HepG2 (cell line): Measurements from ENCODE around the gene ITGB2. TPM values are rescaled to one million over a fixed set of nuclear protein-coding genes. Genes with fewer than 3 reads are reported as not detected.

Experiments used
- EP300 ChIP-seq, 3 experiments: sonication (generic) in 1 of 3; formaldehyde crosslinking in 1 of 3; IDR thresholded peaks; 2 replicates each; pipeline versions ENCODE4 v1.5.1 to v1.6.1; 2011 to 2020; ENCODE audit warnings: low read depth in 2 of 3, low read length in 2 of 3, borderline replicate concordance in 1 of 3, improper control_type of control experiment in 1 of 3, mild to moderate bottlenecking in 1 of 3, missing genetic modification reagents in 1 of 3, moderate library complexity in 1 of 3
- GPN1 ChIP-seq: sonication (generic); formaldehyde crosslinking; IDR thresholded peaks from 2 replicates; pipeline ENCODE4 v1.5.1; 2020; ENCODE audit warnings: missing genetic modification reagents, borderline replicate concordance
- PATZ1 ChIP-seq: sonication (generic); formaldehyde crosslinking; IDR thresholded peaks from 2 replicates; pipeline ENCODE4 v1.4.0; 2020; ENCODE audit warnings: missing genetic modification reagents
- PHF21A ChIP-seq: sonication (generic); formaldehyde crosslinking; IDR thresholded peaks from 2 replicates; pipeline ENCODE4 v1.5.0; 2020; ENCODE audit warnings: mild to moderate bottlenecking, missing genetic modification reagents
- SAP130 ChIP-seq: IDR thresholded peaks from 2 replicates; pipeline ENCODE4 v1.6.1; 2016; ENCODE audit warnings: low read depth
- SKIL ChIP-seq: sonication (generic); formaldehyde crosslinking; IDR thresholded peaks from 2 replicates; pipeline ENCODE4 v1.8.0; 2022; ENCODE audit warnings: missing genetic modification reagents, mild to moderate bottlenecking, moderate library complexity, borderline replicate concordance
- STAG1 ChIP-seq: sonication (generic); formaldehyde crosslinking; IDR thresholded peaks from 2 replicates; pipeline ENCODE4 v1.4.0; 2020; ENCODE audit warnings: missing genetic modification reagents
- ZBTB40 ChIP-seq, 2 experiments: fragments of 450-650 bp in 1 of 2; sonication (generic) in 1 of 2; formaldehyde crosslinking in 1 of 2; IDR thresholded peaks; 2 replicates each; pipeline versions ENCODE4 v1.6.1 to v1.8.0; 2016 to 2022; ENCODE audit warnings: antibody characterized with exemption in 1 of 2, mild to moderate bottlenecking in 1 of 2, missing genetic modification reagents in 1 of 2
- ZFX ChIP-seq: sonication (generic); formaldehyde crosslinking; IDR thresholded peaks from 2 replicates; pipeline ENCODE4 v1.4.0; 2020; ENCODE audit warnings: mild to moderate bottlenecking, low read depth, missing genetic modification reagents, moderate library complexity
- ZNF263 ChIP-seq: sonication (generic); formaldehyde crosslinking; IDR thresholded peaks from 2 replicates; pipeline ENCODE4 v1.4.0; 2020; ENCODE audit warnings: missing genetic modification reagents
- polyA plus RNA-seq, 8 experiments: library from polyadenylated mRNA; depleted of rRNA in 3 of 8; stranded (reverse) in 7 of 8; unstranded in 1 of 8; fragments of >200 nt; fragmentation: Illumina TruSeq in 4 of 8; extraction: Trizol in 4 of 8; gene quantifications; 2 replicates each; pipeline versions ENCODE4 v1.2.1 to v1.2.3, GENCODE V29; 2011 to 2016; ENCODE audit warnings: low read depth in 4 of 8, missing spikeins in 1 of 8, mixed read lengths in 1 of 8; ENCODE audit not compliant: insufficient read depth in 1 of 8
- total RNA-seq, 5 experiments: library from RNA; depleted of rRNA; stranded (reverse); fragments of >200 nt; fragmentation: Illumina TruSeq; extraction: Trizol; gene quantifications; 2 replicates each; pipeline ENCODE4 v1.2.3, GENCODE V29; 2016; ENCODE audit warnings: low read depth in 1 of 5

Gene ITGB2
- total and polyA plus RNA-seq, 2 of the 13 experiments (the other 11 are each of a cell fraction or from before 2014, with no cell fraction given): 4.2 to 18.0 TPM

GRCh38 chr21:44927587-44928461 is 7.1 kb upstream of the ITGB2 start (continued):
- TF ChIP-seq ZBTB40 (IDR thresholded peaks at IDR 0.05) (no peak), ZBTB40 (CRISPR knock-in tag; IDR thresholded peaks at IDR 0.05) (0 out of 2 replicates have a peak, but pooled peaks have one; percentile 17), PATZ1 (peak; percentile 79), SAP130 (CRISPR knock-in tag) (peak; percentile 40), GPN1 (CRISPR knock-in tag) (no peak), PHF21A (CRISPR knock-in tag) (0 out of 2 replicates have a peak, but pooled peaks have one; percentile 17), ZNF263 (CRISPR knock-in tag) (peak; percentile 74), ZFX (0 out of 2 replicates have a peak, but pooled peaks have one; percentile 4), SKIL (CRISPR knock-in tag) (0 out of 2 replicates have a peak, but pooled peaks have one; percentile 19), EP300 (IDR thresholded peaks at IDR 0.05; ENCODE audit: low read depth in 2 of 2, low read length in 2 of 2) (peak in 1 of 2 experiments; percentile 31; a peak in 1 of 4 replicates), EP300 (CRISPR knock-in tag; IDR thresholded peaks at IDR 0.05; ENCODE audit: borderline replicate concordance) (no peak), STAG1 (CRISPR knock-in tag) (0 out of 2 replicates have a peak, but pooled peaks have one; percentile 3)
